ENCODE measurements around the gene GUCY1A1. TPM values are rescaled to one million over a fixed set of nuclear protein-coding genes. Genes with fewer than 3 reads are reported as not detected.

GUCY1A1 gene
- total RNA-seq, 1 experiment from 2014 or later: not detected

DNA sequence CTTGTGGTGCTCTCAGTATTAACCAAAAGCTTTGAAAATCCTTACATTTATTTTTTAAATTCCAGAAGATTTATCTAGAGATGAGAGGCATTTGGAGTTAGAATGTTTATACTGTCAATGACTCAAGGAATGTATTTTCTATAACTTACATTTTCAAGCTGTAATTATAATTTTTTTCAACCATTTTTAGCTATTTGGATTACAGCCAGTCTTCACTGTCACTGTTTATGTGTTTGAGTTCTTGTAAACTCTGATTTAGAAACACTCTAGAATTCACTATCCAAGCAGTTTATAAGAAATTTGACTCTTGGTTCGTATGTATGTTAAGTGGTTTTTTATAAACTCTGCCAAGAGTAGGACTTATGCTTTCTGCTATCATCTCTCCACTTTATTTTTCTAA is 36.7 kb upstream of the GUCY1A1 start:
- Histone ChIP-seq H2AFZ (ENCODE audit: low read depth, low read length, poor library complexity, severe bottlenecking) (no peak overlapping the region), H3K27me3 (ENCODE audit: insufficient read depth, low read length) (no peaks in the 10 kb centered on the region), H3K4me1 (ENCODE audit: control insufficient read depth in 1 of 2, insufficient read depth in 2 of 2, low read length in 2 of 2) (no peaks in the 10 kb centered on the region), H3K9me2 (ENCODE audit: insufficient read depth) (no peaks in the 10 kb centered on the region), H3K9ac (ENCODE audit: low read length) (no peak overlapping the region), H3K4me2 (ENCODE audit: low read length) (no peak overlapping the region), H3K79me2 (ENCODE audit: insufficient read depth, low read length) (no peaks in the 10 kb centered on the region), H4K20me1 (ENCODE audit: insufficient read depth) (no peaks in the 10 kb centered on the region), H3K9me3 (ENCODE audit: control insufficient read depth in 1 of 2, insufficient read depth in 1 of 2, low read depth in 1 of 2, low read length in 2 of 2) (no peaks in the 10 kb centered on the region), H3K4me3 (replicated peaks in 1 of 2; ENCODE audit: low read depth in 1 of 2, low read length in 2 of 2) (no peak overlapping the region), H3K36me3 (ENCODE audit: control insufficient read depth in 1 of 2, insufficient read depth in 2 of 2, low read length in 2 of 2) (no peaks in the 10 kb centered on the region), H3K27ac (ENCODE audit: low read depth, low read length) (no peak overlapping the region)
- intact Hi-C loops (cut with micrococcal nuclease): no loop called here
- RAD21 ChIA-PET (ENCODE audit: low non-redundant PET in 1 of 2, low total read pairs in 2 of 2, uncharacterized antibody in 2 of 2, unreplicated experiment in 2 of 2): no interaction called here
- no peak for DNase-seq (ENCODE audit: low read depth, low spot score)
- TF ChIP-seq EGR1 (IDR thresholded peaks at IDR 0.05; ENCODE audit: low read depth): no peak
- no peak for TF ChIP-seq POLR2A (IDR thresholded peaks at IDR 0.05; ENCODE audit: borderline replicate concordance, extremely low read depth, insufficient read depth, insufficient read length)
- no peak for TF ChIP-seq SIN3A (IDR thresholded peaks at IDR 0.05; ENCODE audit: low read depth)
- no peak for TF ChIP-seq ZNF274 (IDR thresholded peaks at IDR 0.05; ENCODE audit: low read depth, low read length)
- no peak for TF ChIP-seq MAX (IDR thresholded peaks at IDR 0.05)
- no peak for TF ChIP-seq TCF7L2 (IDR thresholded peaks at IDR 0.05; ENCODE audit: borderline replicate concordance, extremely low read depth, insufficient read depth, insufficient read length)
- TF ChIP-seq EZH2 (IDR thresholded peaks at IDR 0.05): no peak
- no peak for TF ChIP-seq CBX3 (IDR thresholded peaks at IDR 0.05; ENCODE audit: low read depth)
- TF ChIP-seq RAD21 (IDR thresholded peaks at IDR 0.05; ENCODE audit: low read depth): no peak
- TF ChIP-seq FOSL1 (IDR thresholded peaks at IDR 0.05; ENCODE audit: low read depth): no peak
- TF ChIP-seq CEBPB (IDR thresholded peaks at IDR 0.05; ENCODE audit: low read depth): no peak
- TF ChIP-seq REST (IDR thresholded peaks at IDR 0.05; ENCODE audit: low read depth): no peak
- no peak for TF ChIP-seq JUND (IDR thresholded peaks at IDR 0.05)
- no peak for TF ChIP-seq EZH2phosphoT487 (IDR thresholded peaks at IDR 0.05; ENCODE audit: borderline replicate concordance)
- TF ChIP-seq ELF1 (IDR thresholded peaks at IDR 0.05; ENCODE audit: borderline replicate concordance, low read depth): no peak
- TF ChIP-seq POLR2AphosphoS5 (IDR thresholded peaks at IDR 0.05; ENCODE audit: low read depth, low read length): no peak
- TF ChIP-seq CTCF (IDR thresholded peaks at IDR 0.05 in 2 of 3, conservative IDR thresholded peaks at IDR 0.05 in 1 of 3; ENCODE audit: borderline replicate concordance in 1 of 3, insufficient read depth in 1 of 3, low read depth in 2 of 3, low read length in 2 of 3): no peak
- TF ChIP-seq, protein P1, sequence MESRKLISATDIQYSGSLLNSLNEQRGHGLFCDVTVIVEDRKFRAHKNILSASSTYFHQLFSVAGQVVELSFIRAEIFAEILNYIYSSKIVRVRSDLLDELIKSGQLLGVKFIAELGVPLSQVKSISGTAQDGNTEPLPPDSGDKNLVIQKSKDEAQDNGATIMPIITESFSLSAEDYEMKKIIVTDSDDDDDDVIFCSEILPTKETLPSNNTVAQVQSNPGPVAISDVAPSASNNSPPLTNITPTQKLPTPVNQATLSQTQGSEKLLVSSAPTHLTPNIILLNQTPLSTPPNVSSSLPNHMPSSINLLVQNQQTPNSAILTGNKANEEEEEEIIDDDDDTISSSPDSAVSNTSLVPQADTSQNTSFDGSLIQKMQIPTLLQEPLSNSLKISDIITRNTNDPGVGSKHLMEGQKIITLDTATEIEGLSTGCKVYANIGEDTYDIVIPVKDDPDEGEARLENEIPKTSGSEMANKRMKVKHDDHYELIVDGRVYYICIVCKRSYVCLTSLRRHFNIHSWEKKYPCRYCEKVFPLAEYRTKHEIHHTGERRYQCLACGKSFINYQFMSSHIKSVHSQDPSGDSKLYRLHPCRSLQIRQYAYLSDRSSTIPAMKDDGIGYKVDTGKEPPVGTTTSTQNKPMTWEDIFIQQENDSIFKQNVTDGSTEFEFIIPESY (IDR thresholded peaks at IDR 0.05; ENCODE audit: extremely low read depth, insufficient replicate concordance, low read length): no peak
- CTCF ChIA-PET: no interaction called here
- POLR2A ChIA-PET: no interaction called here
- BruUV-seq (replicated peaks): no TSS peak
- ATAC-seq: no peak

All from HCT116 (cell line).